Ovary (tissue), 9 donors: ENCODE data around the gene CEP131. TPM values are rescaled to one million over a fixed set of nuclear protein-coding genes. Genes with fewer than 3 reads are reported as not detected.

Experiments used
- DNase-seq, 5 donors: peaks; one replicate each; pipeline ENCODE4 v3.0.0-alpha.2; 2019 to 2020
- H3K27ac ChIP-seq, 2 donors: fragments of 200-600 bp; one replicate each; pipeline versions ENCODE4 v1.5.1 to v1.8.0; 2019 to 2022
- H3K27me3 ChIP-seq: fragments of 200-600 bp; one replicate; pipeline ENCODE4 v1.8.0; 2022
- H3K36me3 ChIP-seq: fragments of 200-600 bp; sonication (generic); one replicate; pipeline ENCODE4 v1.5.1; 2019
- H3K4me1 ChIP-seq: one replicate; pipeline ENCODE4 v1.8.1; 2013; ENCODE audit warnings: mild to moderate bottlenecking, moderate library complexity; ENCODE audit not compliant: insufficient read depth
- H3K4me3 ChIP-seq: fragments of 200-600 bp; sonication (generic); one replicate; pipeline ENCODE4 v1.5.1; 2017
- H3K9me3 ChIP-seq, 2 donors: fragments of 200-600 bp in 1 of 2; sonication (generic) in 1 of 2; one replicate each; pipeline versions ENCODE4 v1.5.1 to v1.8.1; 2013 to 2019; ENCODE audit warnings: mild to moderate bottlenecking in 1 of 2, moderate library complexity in 1 of 2
- EP300 ChIP-seq: sonication (generic); formaldehyde crosslinking; IDR thresholded peaks from one replicate; pipeline ENCODE4 v1.6.1; 2017; ENCODE audit warnings: antibody characterized with exemption
- POLR2A ChIP-seq: fragments of 450-650 bp; IDR thresholded peaks from one replicate; pipeline ENCODE4 v1.6.1; 2017; ENCODE audit warnings: antibody characterized with exemption, mild to moderate bottlenecking, moderate library complexity
- WGBS, 3 donors: extraction: QIAGEN DNeasy Blood & Tissue Kit in 1 of 3; methylation state at CpG; one replicate each; pipeline versions ENCODE4 v1.1.5 to v1.1.7; 2013 to 2017; 5-methylcytosine and 5-hydroxymethylcytosine counted together
- intact Hi-C, 4 donors: fragments of 100-400 bp; cut with DNase I; formaldehyde crosslinking; loops; one replicate each; pipeline versions ENCODE4 v1.11.0 to v1.15.1; 2022 to 2023
- polyA plus RNA-seq, 2 donors: library from polyadenylated mRNA; stranded (reverse); fragments of 200-250 nt in 1 of 2; fragments of 350-450 nt in 1 of 2; fragmentation: Illumina TruSeq in 1 of 2; extraction: RNeasy Lipid Tissue Mini Kit (QIAGEN cat#74804) in 1 of 2; gene quantifications; one replicate each; pipeline ENCODE4 v1.2.3, GENCODE V29; 2013 to 2014
- total RNA-seq, 7 donors: library from RNA; depleted of rRNA in 2 of 7; stranded (reverse); fragments of >200 nt in 2 of 7; fragmentation: NEBNext Ultra II Directional in 3 of 7; extraction: Animal tissue kit (Norgen Biotek cat#: 25700) in 3 of 7; gene quantifications; one replicate each; pipeline versions ENCODE4 v1.1.0 to v1.2.4, GENCODE V29; 2016 to 2023
- TF ChIP-seq, protein P1 (sequence below), 3 donors: fragments of 450-650 bp in 2 of 3; fragments of 200-600 bp in 1 of 3; IDR thresholded peaks; one replicate each; pipeline versions ENCODE4 v1.5.1 to v1.8.0; 2016 to 2022; ENCODE audit warnings: antibody characterized with exemption in 3 of 3, mild to moderate bottlenecking in 1 of 3
- donor health status: DM: no; HTN: no; CAD: no; lungs with moderate emphysema.
- donor health status: DM: no; HTN: no; CAD: no.
- donor health status: Bipolar disorder and iron deficiency.
- donor health status: DM: yes; HTN: yes; CAD: no.
- donor health status: DM: no; HTN: no; CAD: no.
- donor health status: DM: yes; HTN: yes; CAD: no.

Gene CEP131
- total and polyA plus RNA-seq, 9 donors, result 0.22 to 10.7 (median 8.8) TPM

DNA sequence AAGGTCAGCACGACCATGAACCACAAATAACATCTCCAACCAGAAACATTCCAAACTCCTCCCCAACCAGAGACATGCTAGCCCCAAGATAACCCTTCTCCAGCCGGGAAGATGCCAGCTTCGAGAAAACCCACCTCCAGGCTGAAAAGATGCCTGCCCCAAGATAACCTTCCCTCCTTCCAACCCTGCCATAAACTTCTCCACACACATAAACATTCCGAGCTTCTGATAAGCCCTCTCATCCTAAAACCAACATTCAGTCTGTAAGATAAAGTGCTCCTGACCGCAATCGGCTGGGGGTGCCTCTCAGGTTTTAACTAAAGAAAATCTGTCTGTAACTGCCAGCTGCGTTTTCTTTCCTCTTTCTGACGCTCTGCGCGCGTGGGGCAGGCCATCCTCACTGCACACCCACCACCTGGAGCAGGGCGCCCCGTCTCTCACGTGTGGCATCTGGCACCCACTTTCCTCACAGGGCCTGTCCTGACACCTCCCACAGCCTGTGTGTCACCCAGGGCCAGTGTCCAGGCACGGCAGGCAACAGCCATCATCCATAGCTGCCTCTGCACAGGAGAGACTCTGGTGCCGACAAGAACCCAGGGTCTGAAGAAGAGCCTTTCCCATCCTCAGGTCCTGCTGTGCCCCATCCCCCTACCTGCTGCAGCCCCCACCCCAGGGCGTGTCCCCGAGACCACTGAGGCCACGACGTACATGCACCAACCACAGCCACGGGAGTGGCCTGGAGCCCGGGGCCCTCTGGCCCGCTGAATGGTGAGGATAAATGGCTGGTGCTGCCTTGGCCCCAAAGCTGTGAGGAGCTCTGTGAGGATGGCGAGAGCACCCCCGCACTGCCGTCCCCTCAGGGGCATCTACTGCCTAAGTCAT is 12.4 kb upstream of the CEP131 start:
- intact Hi-C loops, result loop anchor here in 2 of 4 donors (5.0 to 10.0 kb wide), 2 partner anchors 93 to 240 kb away; partner anchors contain the start of gene CHMP6 (in 1 of the 2)
- H3K27ac ChIP-seq, result no peak overlapping the region
- H3K36me3 ChIP-seq, result no peaks in the 10 kb centered on the region
- no peaks in the 10 kb centered on the region for H3K27me3 ChIP-seq
- TF ChIP-seq EP300, result no peak
- TF ChIP-seq, protein P1, sequence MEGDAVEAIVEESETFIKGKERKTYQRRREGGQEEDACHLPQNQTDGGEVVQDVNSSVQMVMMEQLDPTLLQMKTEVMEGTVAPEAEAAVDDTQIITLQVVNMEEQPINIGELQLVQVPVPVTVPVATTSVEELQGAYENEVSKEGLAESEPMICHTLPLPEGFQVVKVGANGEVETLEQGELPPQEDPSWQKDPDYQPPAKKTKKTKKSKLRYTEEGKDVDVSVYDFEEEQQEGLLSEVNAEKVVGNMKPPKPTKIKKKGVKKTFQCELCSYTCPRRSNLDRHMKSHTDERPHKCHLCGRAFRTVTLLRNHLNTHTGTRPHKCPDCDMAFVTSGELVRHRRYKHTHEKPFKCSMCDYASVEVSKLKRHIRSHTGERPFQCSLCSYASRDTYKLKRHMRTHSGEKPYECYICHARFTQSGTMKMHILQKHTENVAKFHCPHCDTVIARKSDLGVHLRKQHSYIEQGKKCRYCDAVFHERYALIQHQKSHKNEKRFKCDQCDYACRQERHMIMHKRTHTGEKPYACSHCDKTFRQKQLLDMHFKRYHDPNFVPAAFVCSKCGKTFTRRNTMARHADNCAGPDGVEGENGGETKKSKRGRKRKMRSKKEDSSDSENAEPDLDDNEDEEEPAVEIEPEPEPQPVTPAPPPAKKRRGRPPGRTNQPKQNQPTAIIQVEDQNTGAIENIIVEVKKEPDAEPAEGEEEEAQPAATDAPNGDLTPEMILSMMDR (IDR thresholded peaks at IDR 0.05), result no peak
- TF ChIP-seq POLR2A, result no peak
- H3K4me1 ChIP-seq, result peaks cover 5% of the 10 kb centered on the region
- 78 to 81% (median 80%) methylated on average over 25 to 26 of the region's 26 CpGs for WGBS, 3 donors
- H3K9me3 ChIP-seq, result no peaks in the 10 kb centered on the region
- DNase-seq, result no peak
- H3K4me3 ChIP-seq, result no peak overlapping the region

DNA sequence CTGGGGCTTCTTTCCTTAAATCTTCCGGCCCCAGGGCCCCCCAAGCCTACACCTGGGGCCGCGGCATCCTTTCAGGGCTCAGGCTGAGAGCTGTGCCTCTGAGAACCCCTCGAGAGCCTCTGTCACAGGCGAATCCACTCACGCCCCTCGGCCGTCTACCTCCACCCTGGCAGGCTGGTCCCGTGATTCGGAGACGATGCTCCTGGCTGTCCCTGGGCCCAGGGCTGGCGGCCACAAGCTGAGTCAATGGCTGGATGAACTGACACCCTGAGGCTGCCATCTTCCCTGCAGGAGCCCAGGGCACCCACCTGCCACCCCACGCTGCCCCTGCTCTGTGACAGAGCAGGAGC is 11.7 kb upstream of the CEP131 start:
- WGBS, 3 donors, result 88 to 96% (median 92%) methylated on average over 13 of the region's 13 CpGs
- Histone ChIP-seq H3K9me3 (no peaks in the 10 kb centered on the region), H3K27ac (no peak overlapping the region), H3K27me3 (no peaks in the 10 kb centered on the region), H3K4me3 (no peak overlapping the region), H3K36me3 (no peaks in the 10 kb centered on the region), H3K4me1 (peaks cover 1% of the 10 kb centered on the region)
- intact Hi-C loops, result loop anchor here in 2 of 4 donors (5.0 to 10.0 kb wide), 2 partner anchors 92 to 240 kb away; partner anchors contain the start of gene CHMP6 (in 1 of the 2)
- DNase-seq, result no peak
- TF ChIP-seq, protein P1 (IDR thresholded peaks at IDR 0.05), result no peak
- TF ChIP-seq POLR2A, result no peak
- no peak for TF ChIP-seq EP300

DNA sequence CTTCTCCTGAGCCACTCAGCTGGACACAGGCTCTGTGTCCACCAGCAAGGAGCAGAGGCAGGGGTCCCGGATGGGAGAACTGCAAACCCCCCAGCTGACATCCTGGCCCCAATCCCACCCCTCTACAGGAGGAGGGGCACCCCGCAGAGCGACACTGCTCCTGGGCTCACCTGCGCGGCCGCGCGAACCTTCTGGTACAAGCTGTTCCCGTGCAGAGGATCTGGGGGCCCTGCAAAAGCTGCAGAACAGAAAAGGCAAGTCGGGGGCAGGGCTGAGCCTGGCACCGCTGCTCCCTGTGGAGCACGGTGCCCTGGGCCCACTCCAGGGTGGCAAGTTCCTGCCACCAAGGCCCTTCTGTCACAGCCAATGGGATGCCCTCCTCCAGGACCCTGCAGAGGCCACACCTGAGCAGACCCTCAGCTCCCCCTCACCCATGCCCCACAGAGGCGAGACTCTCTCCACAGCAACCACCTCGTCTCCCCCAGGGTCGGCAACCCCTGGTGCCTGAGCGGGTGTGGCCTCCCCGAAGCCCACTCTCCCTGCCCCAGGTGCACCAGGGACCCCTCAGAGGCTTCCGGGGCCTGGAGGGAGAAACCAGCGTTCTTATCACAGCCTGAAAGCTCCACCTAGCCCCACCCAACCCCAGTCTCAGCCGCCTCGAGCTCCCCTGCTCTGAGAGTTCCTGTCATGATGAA is 11.2 kb upstream of the CEP131 start:
- H3K36me3 ChIP-seq, result no peaks in the 10 kb centered on the region
- intact Hi-C loops, result loop anchor here in 2 of 4 donors (5.0 to 10.0 kb wide), 2 partner anchors 92 to 239 kb away; partner anchors contain the start of gene CHMP6 (in 1 of the 2)
- peaks cover 1% of the 10 kb centered on the region for H3K4me1 ChIP-seq
- H3K4me3 ChIP-seq, result no peak overlapping the region
- DNase-seq, result no peak
- 86 to 89% (median 89%) methylated on average over 16 to 21 of the region's 21 CpGs for WGBS, 3 donors
- TF ChIP-seq, protein P1 (IDR thresholded peaks at IDR 0.05), result no peak
- TF ChIP-seq POLR2A, result no peak
- no peaks in the 10 kb centered on the region for H3K27me3 ChIP-seq
- no peak overlapping the region for H3K27ac ChIP-seq
- no peaks in the 10 kb centered on the region for H3K9me3 ChIP-seq

DNA sequence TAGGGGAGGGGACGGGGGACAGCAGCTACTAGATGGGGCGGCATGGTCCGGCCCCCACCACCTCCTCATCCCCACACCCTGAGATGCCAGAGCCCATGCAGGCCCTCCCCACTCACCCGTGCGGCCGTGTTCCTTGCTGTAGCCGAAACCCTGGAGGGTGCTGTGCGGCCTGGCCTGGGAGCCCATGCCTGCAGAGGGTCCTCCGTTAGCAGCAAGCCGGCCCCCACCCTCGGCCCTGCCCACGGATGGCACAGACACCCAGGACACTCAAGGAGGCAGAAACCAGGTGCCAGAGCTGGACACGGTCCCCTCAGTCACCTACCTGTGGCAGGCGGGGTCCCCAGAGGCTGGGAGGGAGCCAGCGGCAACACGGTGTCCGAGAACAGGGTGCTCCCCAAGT is 10.6 kb upstream of the CEP131 start:
- 87 to 93% (median 91%) methylated on average over 13 to 17 of the region's 17 CpGs for WGBS, 3 donors
- TF ChIP-seq EP300 (no peak), POLR2A (no peak)
- TF ChIP-seq, protein P1 (IDR thresholded peaks at IDR 0.05), result no peak
- Histone ChIP-seq H3K27ac (no peak overlapping the region), H3K4me3 (no peak overlapping the region), H3K27me3 (no peaks in the 10 kb centered on the region), H3K4me1 (peaks cover 1% of the 10 kb centered on the region), H3K36me3 (no peaks in the 10 kb centered on the region), H3K9me3 (no peaks in the 10 kb centered on the region)
- intact Hi-C loops, result loop anchor here in 2 of 4 donors (5.0 to 10.0 kb wide), 2 partner anchors 91 to 239 kb away; partner anchors contain the start of gene CHMP6 (in 1 of the 2)
- DNase-seq, result no peak
